LHCN-M2 (cell line): ENCODE results near the gene SDSL. TPM values are rescaled to one million over a fixed set of nuclear protein-coding genes. Genes with fewer than 3 reads are reported as not detected.

Experiments
- DNase-seq: peaks from one replicate; pipeline ENCODE4 v3.0.0-alpha.2; 2012; ENCODE audit warnings: low read depth
- total RNA-seq: library from RNA; depleted of rRNA; stranded (reverse); fragments of >200 nt; gene quantifications from 2 replicates; pipeline ENCODE4 v1.2.3, GENCODE V29; 2014; rRNA removed

SDSL gene
- total RNA-seq, 1 experiment from 2014 or later: 6.5 TPM

GRCh38 chr12:113480336-113480971 lies 58.3 kb downstream of the SDSL start:
- no peak for DNase-seq

DNA sequence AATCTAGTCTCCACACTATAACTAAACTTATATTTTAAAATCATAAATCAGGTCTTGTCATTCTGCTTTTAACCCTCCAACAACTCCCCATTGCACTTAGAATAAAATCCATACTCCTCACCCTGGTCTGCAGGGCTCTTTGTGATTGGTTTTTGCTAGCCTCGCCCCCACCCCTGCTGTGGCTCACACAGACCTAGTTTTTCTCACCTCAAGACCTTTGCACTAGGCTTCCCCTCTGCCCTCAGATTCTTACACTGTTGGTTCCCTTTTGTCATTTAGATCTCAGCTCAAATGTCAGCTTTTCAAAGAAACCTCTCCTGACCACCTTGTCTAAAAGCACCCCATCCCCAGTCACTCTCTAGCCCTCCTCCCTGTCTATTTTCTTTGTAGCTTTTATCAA lies 60.2 kb downstream of the SDSL start:
- no peak for DNase-seq

DNA sequence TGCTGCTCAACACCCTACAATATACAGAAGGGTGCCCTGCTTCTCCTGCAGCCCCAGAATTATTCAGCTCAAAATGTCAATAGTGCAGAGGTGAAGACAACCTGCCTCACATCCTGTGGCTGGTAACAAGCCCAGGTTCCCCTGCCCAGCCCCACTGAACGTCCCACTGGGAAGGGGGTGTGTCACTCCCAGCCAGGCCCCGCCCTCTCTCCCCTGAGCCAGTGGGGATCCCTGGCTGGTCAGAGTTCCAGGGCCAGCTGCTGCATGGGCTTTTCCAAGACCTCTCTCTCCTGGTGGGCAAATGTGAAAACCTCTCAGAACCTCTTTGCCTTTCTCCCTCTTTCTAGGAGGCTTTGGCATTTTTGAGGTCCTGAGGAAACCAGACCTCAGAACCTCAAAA lies 63.1 kb downstream of the SDSL start:
- no peak for DNase-seq

DNA sequence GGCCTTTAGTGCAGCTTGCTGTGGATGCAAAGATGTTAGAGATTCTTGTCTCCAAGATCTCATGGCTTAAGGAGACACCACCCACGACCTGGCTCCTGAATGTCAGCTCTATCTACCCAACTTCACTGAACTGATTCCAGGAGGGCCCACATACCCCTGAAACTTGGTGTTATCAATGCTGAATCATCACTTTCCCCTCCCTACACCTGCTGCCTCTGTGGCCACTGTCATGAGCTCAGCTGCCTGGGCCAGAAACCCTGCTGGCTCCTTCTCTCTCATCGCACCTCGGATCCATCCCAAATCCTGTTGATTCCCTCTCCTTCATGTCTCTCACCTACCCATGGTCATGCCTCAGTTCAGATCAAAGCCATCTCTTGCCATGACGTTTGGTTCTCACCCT lies 64.5 kb downstream of the SDSL start:
- no peak for DNase-seq

Other genes with a start within 250 kb of the SDSL start
- gene DDX54, start 236.9 kb upstream of the SDSL start, total RNA-seq: 58.7 and 74.3 TPM in 2 replicates
- gene RITA1, start 236.7 kb upstream of the SDSL start, total RNA-seq: 34.2 and 38.0 TPM in 2 replicates
- 17.8 and 21.4 TPM in 2 replicates for gene TPCN1, start 200.9 kb upstream of the SDSL start, total RNA-seq
- 5.7 and 8.6 TPM in 2 replicates for gene SLC8B1, start 87.3 kb upstream of the SDSL start, total RNA-seq
- gene PLBD2, start 63.8 kb upstream of the SDSL start, total RNA-seq: 21.7 and 32.0 TPM in 2 replicates
- gene SDS, start 18.5 kb upstream of the SDSL start, total RNA-seq: not detected in 2 replicates
- not detected in 2 replicates for gene LHX5, start 49.5 kb downstream of the SDSL start, total RNA-seq